ENCODE measurements around the gene MYEF2. TPM values are rescaled to one million over a fixed set of nuclear protein-coding genes. Genes with fewer than 3 reads are reported as not detected.

Gene MYEF2
- total and polyA plus RNA-seq, 2 experiments from 2014 or later = 62.0 to 79.7 TPM

GRCh38 chr15:48221261-48221660, 43.2 kb upstream of the MYEF2 start (continued):
- TF ChIP-seq CTCF (conservative IDR thresholded peaks at IDR 0.05; ENCODE audit: low read depth in 2 of 2) (no peak), NANOG (IDR thresholded peaks at IDR 0.05; ENCODE audit: borderline replicate concordance) (no peak), ZNF462 (CRISPR knock-in tag; IDR thresholded peaks at IDR 0.05) (no peak), CREB1 (CRISPR knock-in tag; IDR thresholded peaks at IDR 0.05; ENCODE audit: low read depth) (no peak), JUNB (IDR thresholded peaks at IDR 0.05; ENCODE audit: unreplicated experiment) (no peak), ZNF114 (CRISPR knock-in tag; IDR thresholded peaks at IDR 0.05) (no peak), ZNF331 (CRISPR knock-in tag; IDR thresholded peaks at IDR 0.05; ENCODE audit: low read depth) (no peak), EZH2phosphoT487 (IDR thresholded peaks at IDR 0.05; ENCODE audit: unreplicated experiment) (no peak)

- H3K79me2 ChIP-seq (replicated peaks; ENCODE audit: insufficient read depth) = no peaks in the 10 kb centered on the region
- no peaks in the 10 kb centered on the region for H4K20me1 ChIP-seq (replicated peaks; ENCODE audit: insufficient read depth)
- no peaks in the 10 kb centered on the region for H3F3A ChIP-seq (replicated peaks; ENCODE audit: low read depth)
- peaks cover 9% of the 10 kb centered on the region; the same call in 1 of the 2 replicates for H3K9me2 ChIP-seq (ENCODE audit: insufficient read depth)
- no peak within 1 kb of the TSS for H3K4me3 ChIP-seq
- H3K27ac Mint-ChIP-seq = no peak within 1 kb of the TSS
- no peaks in the 10 kb centered on the region for H3K36me3 ChIP-seq (ENCODE audit: insufficient read depth)
- no peak for DNase-seq (ENCODE audit: low spot score)
- peaks cover 10% of the 10 kb centered on the region for H3K4me1 Mint-ChIP-seq
- H3K4me1 ChIP-seq (ENCODE audit: insufficient read depth) = peaks cover 15% of the 10 kb centered on the region; the same call in 1 of the 2 replicates
- H3K36me3 Mint-ChIP-seq (ENCODE audit: low read depth) = no peaks in the 10 kb centered on the region
- H3K27ac ChIP-seq (ENCODE audit: low read depth) = no peak within 1 kb of the TSS
- no peaks in the 10 kb centered on the region for H3K27me3 ChIP-seq (ENCODE audit: insufficient read depth)
- no peaks in the 10 kb centered on the region for H3K9me3 Mint-ChIP-seq
- no peak within 1 kb of the TSS for H2AFZ ChIP-seq
- no peak for ATAC-seq
- no peak within 1 kb of the TSS for H3K4me2 ChIP-seq
- H3K27me3 Mint-ChIP-seq (ENCODE audit: insufficient read depth, low read depth, poor library complexity) = peaks cover 5% of the 10 kb centered on the region
- H3K4me3 Mint-ChIP-seq = no peak within 1 kb of the TSS
- no peak for TF ChIP-seq EZH2 (IDR thresholded peaks at IDR 0.05; ENCODE audit: low read depth, unreplicated experiment)
- TF ChIP-seq REST (IDR thresholded peaks at IDR 0.05; ENCODE audit: unreplicated experiment) = no peak
- no peak for TF ChIP-seq ZNF114 (CRISPR knock-in tag; IDR thresholded peaks at IDR 0.05)
Observed at GRCh38 chr15:48205981-48206380, 27.9 kb upstream of the MYEF2 start, which contains the start of gene SLC12A1. TSS of gene SLC12A1 (plus strand) at chr15:48206302. CDS start at chr15:48207720, 1,418 bp downstream.

All from GM23338 (cell line).